ENCODE data around the gene PRAMEF26. TPM values are rescaled to one million over a fixed set of nuclear protein-coding genes. Genes with fewer than 3 reads are reported as not detected.
"Not testable (repeated sequence)": the region's sequence is repeated elsewhere in the genome, so short reads cannot be mapped to it uniquely, and the experiment has no call there.

PRAMEF26 gene
- not detected in 2 replicates for total RNA-seq

DNA sequence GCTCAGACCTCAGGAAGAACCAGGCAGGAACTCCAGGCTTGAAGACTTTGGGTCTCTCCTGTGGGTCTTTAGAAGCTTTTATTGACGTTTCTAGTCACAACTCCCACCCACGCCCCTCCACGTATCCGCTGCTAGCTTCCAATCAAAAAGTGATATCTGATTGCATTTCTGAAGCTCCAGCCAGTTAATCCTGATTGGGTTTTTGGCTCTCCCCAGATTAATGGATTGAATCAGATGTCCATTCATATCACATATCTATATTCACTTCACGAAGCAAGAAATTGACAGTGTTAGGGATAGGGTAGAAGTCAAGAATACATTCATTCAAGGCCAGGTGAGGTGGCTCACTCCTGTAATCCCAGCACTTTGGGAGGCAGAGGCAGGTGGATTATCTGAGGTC, at the start of gene PRAMEF26:
TSS of gene PRAMEF26 (minus strand) at position 101 of the 400 bp plus-strand sequence. CDS start 2,914 bp downstream, outside the sequence.
- intact Hi-C loops (cut with micrococcal nuclease) = not testable (repeated sequence)

GRCh38 chr1:13201309-13201708, 45.5 kb upstream of the PRAMEF26 start, which contains the start of gene PRAMEF13:
PRAMEF13 (minus strand) TSS chr1:13201409; CDS start chr1:13199589, 1,820 bp downstream.
- intact Hi-C loops (cut with micrococcal nuclease) = not testable (repeated sequence)

GRCh38 chr1:13171548-13171947, 15.7 kb upstream of the PRAMEF26 start, which contains the start of gene PRAMEF9:
PRAMEF9 (plus strand) TSS chr1:13171848; CDS start chr1:13175281, 3,433 bp downstream.
- intact Hi-C loops (cut with micrococcal nuclease) = not testable (repeated sequence)

DNA sequence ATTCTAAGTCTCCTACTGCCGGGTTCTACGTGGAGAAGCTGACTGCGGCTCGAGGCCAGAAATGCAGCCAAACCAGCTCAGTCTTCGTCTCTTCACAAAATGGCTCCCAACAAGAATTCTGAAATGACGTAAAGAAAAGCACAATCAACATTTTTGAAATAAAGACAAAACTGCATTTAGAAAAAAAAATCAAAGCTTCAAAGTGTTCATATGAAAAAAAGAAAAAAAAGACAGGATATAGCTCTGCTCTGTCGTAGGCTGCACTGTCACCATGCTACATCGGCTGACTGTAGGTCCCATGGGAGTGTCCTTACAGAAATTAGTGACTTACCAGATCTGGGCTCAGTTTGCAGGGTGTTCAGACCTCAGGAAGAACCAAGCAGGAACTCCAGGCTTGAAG, 9.7 kb upstream of the PRAMEF26 start, which contains the start of gene HNRNPCL4:
TSS of gene HNRNPCL4 (minus strand) at position 101 of the 400 bp plus-strand sequence. CDS start 164 bp downstream, outside the sequence.
- intact Hi-C loops (cut with micrococcal nuclease) = not testable (repeated sequence)

DNA sequence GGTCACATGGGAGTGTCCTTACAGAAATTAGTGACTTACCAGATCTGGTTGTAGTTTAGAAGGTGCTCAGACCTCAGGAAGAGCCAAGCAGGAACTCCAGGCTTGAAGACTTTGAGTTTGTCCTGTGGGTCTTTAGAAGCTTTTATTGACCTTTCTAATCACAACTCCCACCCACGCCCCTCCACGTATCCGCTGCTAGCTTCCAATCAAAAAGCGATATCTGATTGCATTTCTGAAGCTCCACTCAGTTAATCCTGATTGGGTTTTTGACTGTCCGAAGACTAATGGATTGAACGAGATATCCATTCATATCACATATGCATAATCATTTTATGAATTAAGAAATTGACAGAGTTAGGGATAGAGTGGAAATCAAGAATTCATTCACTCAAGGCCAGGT, 39.1 kb downstream of the PRAMEF26 start, which contains the start of gene HNRNPCL2:
TSS of gene HNRNPCL2 (minus strand) at position 101 of the 400 bp plus-strand sequence. CDS start 454 bp downstream, outside the sequence.
- intact Hi-C loops (cut with micrococcal nuclease) = not testable (repeated sequence)

Other genes starting within 250 kb of the PRAMEF26 start
- not detected in 2 replicates for gene PRAMEF7, start 239.4 kb downstream of the PRAMEF26 start, total RNA-seq
- not detected in 2 replicates for gene PRAMEF6, start 208.4 kb downstream of the PRAMEF26 start, total RNA-seq
- gene PRAMEF27, start 99.4 kb downstream of the PRAMEF26 start, total RNA-seq = not detected in 2 replicates
- gene HNRNPCL3, start 95.2 kb downstream of the PRAMEF26 start, total RNA-seq = not detected in 2 replicates
- not detected in 2 replicates for gene PRAMEF25, start 85.2 kb downstream of the PRAMEF26 start, total RNA-seq
- gene HNRNPCL2, start 39.2 kb downstream of the PRAMEF26 start, total RNA-seq = not detected in 2 replicates
- gene HNRNPCL4, start 9.6 kb upstream of the PRAMEF26 start, total RNA-seq = not detected in 2 replicates
- not detected in 2 replicates for gene PRAMEF9, start 15.8 kb upstream of the PRAMEF26 start, total RNA-seq
- not detected in 2 replicates for gene PRAMEF13, start 45.4 kb upstream of the PRAMEF26 start, total RNA-seq
- gene PRAMEF18, start 70.1 kb upstream of the PRAMEF26 start, total RNA-seq = not detected in 2 replicates
- gene PRAMEF5, start 98.2 kb upstream of the PRAMEF26 start, total RNA-seq = not detected in 2 replicates
- not detected in 2 replicates for gene PRAMEF8, start 129.1 kb upstream of the PRAMEF26 start, total RNA-seq
- gene PRAMEF33, start 147.5 kb upstream of the PRAMEF26 start, total RNA-seq = not detected in 2 replicates
- not detected in 2 replicates for gene PRAMEF15, start 159.6 kb upstream of the PRAMEF26 start, total RNA-seq
- gene PRAMEF14, start 191.1 kb upstream of the PRAMEF26 start, total RNA-seq = not detected in 2 replicates
- not detected in 2 replicates for gene PRAMEF19, start 215.9 kb upstream of the PRAMEF26 start, total RNA-seq
- gene PRAMEF17, start 233.6 kb upstream of the PRAMEF26 start, total RNA-seq = not detected in 2 replicates

Measured in T-helper 1 cell treated with Interleukin-12 subunit alpha and Interleukin-12 subunit beta and Interleukin-4 antibody, amounts not matched to agents 30 ng/mL and 1 ng/mL, for 36 hours (primary cell).